ENCODE data around the gene TBX2.

Gene TBX2

GRCh38 chr17:61381537-61381936 is 18.1 kb upstream of the TBX2 start:
- no peak for TF ChIP-seq CTCF (IDR thresholded peaks at IDR 0.05; ENCODE audit: insufficient read depth, low read length, missing control alignments)
- CTCF ChIA-PET = interaction anchor here (0.8 to 4.1 kb wide), 6 partner anchors 9 to 410 kb away, joined by 3 to 42 read pairs (median 3); no protein-coding TSS in a partner anchor
- H3K4me3 ChIP-seq (ENCODE audit: low read depth, low read length) = no peak overlapping the region
- no peak for DNase-seq (ENCODE audit: low read depth, low spot score)
- POLR2A ChIA-PET = no interaction called here

GRCh38 chr17:61382796-61383688 is 16.6 kb upstream of the TBX2 start:
- ChIA-PET POLR2A (no interaction called here), CTCF (interaction anchor here (0.9 kb wide), 1 partner anchor 9 kb away, joined by 3 read pairs; no protein-coding TSS in a partner anchor)
- TF ChIP-seq CTCF (IDR thresholded peaks at IDR 0.05; ENCODE audit: insufficient read depth, low read length, missing control alignments) = no peak
- H3K4me3 ChIP-seq (ENCODE audit: low read depth, low read length) = no peak overlapping the region
- DNase-seq (ENCODE audit: low read depth, low spot score) = no peak

GRCh38 chr17:61383689-61384201 is 15.9 kb upstream of the TBX2 start:
- no peak overlapping the region for H3K4me3 ChIP-seq (ENCODE audit: low read depth, low read length)
- TF ChIP-seq CTCF (IDR thresholded peaks at IDR 0.05; ENCODE audit: insufficient read depth, low read length, missing control alignments) = no peak
- ChIA-PET CTCF (interaction anchor here (0.9 kb wide), 1 partner anchor 8 kb away, joined by 3 read pairs; no protein-coding TSS in a partner anchor), POLR2A (no interaction called here)
- DNase-seq (ENCODE audit: low read depth, low spot score) = no peak

GRCh38 chr17:61384354-61384691 is 15.3 kb upstream of the TBX2 start:
- ChIA-PET POLR2A (no interaction called here), CTCF (no interaction called here)
- no peak overlapping the region for H3K4me3 ChIP-seq (ENCODE audit: low read depth, low read length)
- DNase-seq (ENCODE audit: low read depth, low spot score) = no peak
- TF ChIP-seq CTCF (IDR thresholded peaks at IDR 0.05; ENCODE audit: insufficient read depth, low read length, missing control alignments) = no peak

GRCh38 chr17:61384692-61385576 is 14.7 kb upstream of the TBX2 start:
- ChIA-PET POLR2A (interaction anchor here (0.6 kb wide), 1 partner anchor 13 kb away, joined by 3 read pairs; no protein-coding TSS in a partner anchor), CTCF (interaction anchor here (0.9 to 1.4 kb wide), 3 partner anchors 9 to 415 kb away, joined by 3 to 6 read pairs (median 4); no protein-coding TSS in a partner anchor)
- TF ChIP-seq CTCF (IDR thresholded peaks at IDR 0.05; ENCODE audit: insufficient read depth, low read length, missing control alignments) = no peak

More at GRCh38 chr17:61384692-61385576, 14.7 kb upstream of the TBX2 start:
- DNase-seq (ENCODE audit: low read depth, low spot score) = no peak
- H3K4me3 ChIP-seq (ENCODE audit: low read depth, low read length) = no peak overlapping the region
